GM12878 (cell line): ENCODE data around the gene ANKDD1B. TPM values are rescaled to one million over a fixed set of nuclear protein-coding genes. Genes with fewer than 3 reads are reported as not detected.

Source experiments
- ATAC-seq: fragments of 200-7000 bp; cut with Tn5 transposase; 3 replicates; pipeline ENCODE4 v1.9.1; 2020; ENCODE audit warnings: mild to moderate bottlenecking, moderate library complexity
- BruUV-seq: library from RNA; stranded (reverse); fragments of 400-500 nt; replicated peaks from 2 replicates; lab custom pipeline; 2021; lab: Mats Ljungman, UMichigan
- CTCF ChIA-PET: fragments of 300-600 bp; sonication (Branson Sonifier 250); formaldehyde crosslinking; extraction: SDS; loops from one replicate; lab custom pipeline; 2021; ENCODE audit warnings: inconsistent platforms; lab: Yijun Ruan, JAX
- POLR2A ChIA-PET: fragments of 350-600 bp; formaldehyde crosslinking; extraction: SDS; loops from one replicate; lab custom pipeline; 2021; ENCODE audit warnings: inconsistent platforms; lab: Charles Lee
- RAD21 ChIA-PET: fragments of 300-600 bp; sonication (Branson Sonifier 250); formaldehyde crosslinking; loops from one replicate; lab custom pipeline; 2023; ENCODE audit warnings: antibody characterized with exemption; ENCODE audit not compliant: unreplicated experiment; lab: Charles Lee
- SMC1A ChIA-PET: fragments of 300-600 bp; sonication (Branson Sonifier 250); formaldehyde crosslinking; loops from one replicate; lab custom pipeline; 2023; ENCODE audit not compliant: unreplicated experiment, uncharacterized antibody; lab: Charles Lee
- DNase-seq: peaks from one replicate; pipeline ENCODE4 v3.0.0-alpha.2; 2011; ENCODE audit warnings: low read depth, low spot score
- FAIRE-seq: peaks from 3 replicates; lab custom pipeline; 2011; peaks lifted over from hg19 to GRCh38; lab: Jason Lieb, UNC
- H2AFZ ChIP-seq: 2 replicates; pipeline ENCODE4 v1.6.0; 2011; ENCODE audit warnings: low read depth, low read length, control low read depth; ENCODE audit not compliant: control insufficient read depth
- H3K27ac ChIP-seq: 2 replicates; pipeline ENCODE4 v1.5.1; 2011; ENCODE audit warnings: control low read depth; ENCODE audit not compliant: control insufficient read depth, insufficient read depth
- H3K27me3 ChIP-seq, 2 experiments: replicated peaks in 1 of 2; 2 replicates each; pipeline versions ENCODE4 v1.6.0 to v1.6.1; 2011; ENCODE audit warnings: low read length in 1 of 2; ENCODE audit not compliant: control insufficient read depth in 2 of 2, insufficient read depth in 2 of 2
- H3K36me3 ChIP-seq, 2 experiments: 2 replicates each; pipeline ENCODE4 v1.5.1; 2011; ENCODE audit warnings: low read length in 1 of 2; ENCODE audit not compliant: control insufficient read depth in 2 of 2, insufficient read depth in 2 of 2
- H3K4me1 ChIP-seq: 2 replicates; pipeline ENCODE4 v1.6.1; 2011; ENCODE audit warnings: mild to moderate bottlenecking, low read length, moderate library complexity, mixed read lengths; ENCODE audit not compliant: control insufficient read depth, insufficient read depth
- H3K4me2 ChIP-seq: 2 replicates; pipeline ENCODE4 v1.6.0; 2011; ENCODE audit warnings: control low read depth; ENCODE audit not compliant: control insufficient read depth, insufficient read depth
- H3K4me3 ChIP-seq: fragments of 200-600 bp; sonication (generic); 2 replicates; pipeline ENCODE4 v1.5.1; 2016
- H3K79me2 ChIP-seq: 2 replicates; pipeline ENCODE4 v1.6.0; 2011; ENCODE audit warnings: low read length; ENCODE audit not compliant: control insufficient read depth, insufficient read depth
- H3K9ac ChIP-seq: 2 replicates; pipeline ENCODE4 v1.8.0; 2011; ENCODE audit warnings: low read length, control low read depth, mixed read lengths; ENCODE audit not compliant: control insufficient read depth, insufficient read depth
- H3K9me3 ChIP-seq: replicated peaks from 3 replicates; pipeline ENCODE4 v1.5.1; 2011; ENCODE audit warnings: mild to moderate bottlenecking, low read length; ENCODE audit not compliant: control insufficient read depth, insufficient read depth
- H4K20me1 ChIP-seq: 2 replicates; pipeline ENCODE4 v1.6.0; 2011; ENCODE audit not compliant: control insufficient read depth, insufficient read depth
- BHLHE40 ChIP-seq, 2 experiments: fragments of 450-650 bp in 1 of 2; IDR thresholded peaks; 2 replicates each; pipeline ENCODE4 v1.6.1; 2011 to 2017; ENCODE audit warnings: low read depth in 2 of 2, borderline replicate concordance in 1 of 2, improper control_type of control experiment in 1 of 2, low read length in 1 of 2, mild to moderate bottlenecking in 1 of 2
- EP300 ChIP-seq, 2 experiments: fragments of 150-350 bp in 1 of 2; IDR thresholded peaks; 2 replicates each; pipeline ENCODE4 v1.6.1; 2011 to 2012; ENCODE audit warnings: low read depth in 2 of 2, low read length in 2 of 2, borderline replicate concordance in 1 of 2, improper control_type of control experiment in 1 of 2, inconsistent platforms in 1 of 2; ENCODE audit not compliant: control insufficient read depth in 1 of 2
- IKZF2 ChIP-seq, 2 experiments: fragments of 450-650 bp; IDR thresholded peaks; 2 replicates each; pipeline ENCODE4 v1.6.1; 2017; ENCODE audit warnings: mild to moderate bottlenecking in 2 of 2, moderate library complexity in 2 of 2
- IRF5 ChIP-seq: fragments of 450-650 bp; IDR thresholded peaks from 2 replicates; pipeline ENCODE4 v1.6.1; 2017; ENCODE audit warnings: borderline replicate concordance
- JUND ChIP-seq: IDR thresholded peaks from 2 replicates; pipeline ENCODE4 v1.6.1; 2012; ENCODE audit warnings: low read depth, mild to moderate bottlenecking, low read length, improper control_type of control experiment, moderate library complexity
- NR2C2 ChIP-seq: IDR thresholded peaks from 2 replicates; pipeline ENCODE4 v1.6.1; 2011; ENCODE audit warnings: borderline replicate concordance, low read depth; ENCODE audit not compliant: control insufficient read depth, insufficient read length
- RAD51 ChIP-seq: fragments of 450-650 bp; IDR thresholded peaks from 2 replicates; pipeline ENCODE4 v1.6.1; 2016; ENCODE audit warnings: moderate library complexity, mild to moderate bottlenecking, inconsistent platforms
- SPI1 ChIP-seq: IDR thresholded peaks from 2 replicates; pipeline ENCODE4 v1.6.1; 2011; ENCODE audit warnings: low read depth, mild to moderate bottlenecking, low read length, moderate library complexity, borderline replicate concordance; ENCODE audit not compliant: insufficient read depth
- USF1 ChIP-seq: IDR thresholded peaks from 2 replicates; pipeline ENCODE4 v1.6.1; 2011; ENCODE audit warnings: borderline replicate concordance, low read depth, mild to moderate bottlenecking, moderate library complexity, mixed read lengths, low read length; ENCODE audit not compliant: insufficient read depth; ENCODE audit errors: extremely low read length
- USF2 ChIP-seq: IDR thresholded peaks from 2 replicates; pipeline ENCODE4 v1.6.1; 2011; ENCODE audit warnings: low read depth, low read length, improper control_type of control experiment, borderline replicate concordance
- WGBS: methylation state at CpG from one replicate; pipeline ENCODE4 v1.1.6; 2016; ENCODE audit warnings: low lambda C conversion rate; ENCODE audit not compliant: insufficient replicate concordance, insufficient coverage; ENCODE audit errors: missing lambda C conversion rate; 5-methylcytosine and 5-hydroxymethylcytosine counted together
- in situ Hi-C: fragments of 300-500 bp; cut with MboI; formaldehyde crosslinking; loops from 9 replicates; pipeline ENCODE4 v1.14.3; 2018; ENCODE audit warnings: mixed read lengths
- intact Hi-C: fragments of 100-400 bp; cut with micrococcal nuclease; formaldehyde crosslinking; loops from one replicate; pipeline ENCODE4 v1.14.2; 2022; ENCODE audit not compliant: unreplicated experiment
- polyA plus RNA-seq, 11 experiments: library from polyadenylated mRNA; depleted of rRNA in 4 of 11; unstranded in 6 of 11; stranded (reverse) in 5 of 11; fragments of >200 nt; fragmentation: Nextera tagmentation in 4 of 11; fragmentation: Illumina TruSeq in 1 of 11; extraction: Ambion mirVana in 4 of 11; extraction: Trizol in 1 of 11; gene quantifications; 1 replicate in 1 of 11; 2 replicates in 10 of 11; pipeline versions ENCODE4 v1.2.1 to v1.2.3, GENCODE V29; 2011 to 2016; ENCODE audit warnings: inconsistent platforms in 2 of 11, missing spikeins in 2 of 11, low read depth in 1 of 11
- total RNA-seq, 4 experiments: library from RNA; depleted of rRNA in 3 of 4; stranded (reverse); fragments of >200 nt in 3 of 4; fragmentation: Illumina TruSeq in 1 of 4; extraction: Trizol in 1 of 4; gene quantifications; 2 replicates each; pipeline versions ENCODE4 v1.2.1 to v1.2.3, GENCODE V29; 2013 to 2021

Gene ANKDD1B
- total and polyA plus RNA-seq, 10 of the 15 experiments (the other 5 are each of a cell fraction or from before 2014, with no cell fraction given): 0.34 to 2.4 (median 0.80) TPM

GRCh38 chr5:75571547-75571946 lies 39.7 kb upstream of the ANKDD1B start:
- H3K9me3 ChIP-seq: peaks cover 4% of the 10 kb centered on the region; the same call in 2 of the 3 replicates
- intact Hi-C loops: no loop called here
- in situ Hi-C loops: no loop called here
- ChIA-PET POLR2A (interaction anchor here (0.9 kb wide), 1 partner anchor 10 kb away, joined by 3 read pairs; no protein-coding TSS in a partner anchor), RAD21 (interaction anchor here (0.7 to 1.5 kb wide), 4 partner anchors 55 to 98 kb away, joined by 3 to 9 read pairs (median 5); no protein-coding TSS in a partner anchor), SMC1A (interaction anchor here (0.6 to 8.3 kb wide), 6 partner anchors 47 to 90 kb away, joined by 3 to 60 read pairs (median 8); partner anchors contain the start of genes CERT1 and POLK), CTCF (interaction anchor here (1.6 kb wide), 1 partner anchor 58 kb away, joined by 3 read pairs; no protein-coding TSS in a partner anchor)
- FAIRE-seq (no peak), DNase-seq (no peak), ATAC-seq (no peak)
- H3K4me1 ChIP-seq: peaks cover 32% of the 10 kb centered on the region
- WGBS: 28% methylated on average over 2 of the region's 2 CpGs
- H2AFZ ChIP-seq: no peak overlapping the region
- H3K79me2 ChIP-seq: peaks cover 20% of the 10 kb centered on the region
- no peaks in the 10 kb centered on the region for H4K20me1 ChIP-seq
- H3K27me3 ChIP-seq: no peaks in the 10 kb centered on the region
- peak overlapping the region; percentile 44 for H3K4me2 ChIP-seq
- no peak overlapping the region for H3K9ac ChIP-seq
- BruUV-seq: no TSS peak
- H3K36me3 ChIP-seq: 0 out of 4 replicates have a peak, but pooled peaks cover 0 to 3% of the 10 kb centered on the region in 2 experiments
- no peak for TF ChIP-seq IRF5
- peak; percentile 91 for TF ChIP-seq RAD51
- no peak for TF ChIP-seq JUND
- TF ChIP-seq USF2: peak; percentile 16; the same call in 1 of the 2 replicates
- TF ChIP-seq IKZF2 (IDR thresholded peaks at IDR 0.05): peak in 1 of 2 experiments; percentile 9; a peak in 1 of 4 replicates
- TF ChIP-seq SPI1: peak; percentile 18; the same call in 1 of the 2 replicates
- 0 out of 4 replicates have a peak, but pooled peaks of 1 of the 2 experiments have one; percentile 12 for TF ChIP-seq EP300 (IDR thresholded peaks at IDR 0.05; ENCODE audit: borderline replicate concordance in 1 of 2, control insufficient read depth in 1 of 2, low read depth in 2 of 2, low read length in 2 of 2)
- peak; percentile 53 to 60; a peak in 2 of 4 replicates for TF ChIP-seq BHLHE40 (IDR thresholded peaks at IDR 0.05; ENCODE audit: borderline replicate concordance in 1 of 2, low read depth in 2 of 2, low read length in 1 of 2)
- peak; percentile 14 for TF ChIP-seq USF1
- TF ChIP-seq NR2C2: no peak
- no peak overlapping the region for H3K27ac ChIP-seq
- no peak overlapping the region for H3K4me3 ChIP-seq
